CD4-positive, alpha-beta memory T cell (primary cell): Measurements from ENCODE around the gene ANKRD36. TPM values are rescaled to one million over a fixed set of nuclear protein-coding genes. Genes with fewer than 3 reads are reported as not detected.
"Not testable (repeated sequence)": the region's sequence is repeated elsewhere in the genome, so short reads cannot be mapped to it uniquely, and the experiment has no call there.

ENCODE experiments used
- CTCF ChIA-PET: fragments of 350-600 bp; sonication (Branson Sonifier 250); formaldehyde crosslinking; loops from one replicate; lab custom pipeline; 2021; ENCODE audit warnings: inconsistent platforms; ENCODE audit not compliant: partially characterized antibody; lab: Charles Lee
- POLR2A ChIA-PET: fragments of 350-600 bp; sonication (Branson Sonifier 250); formaldehyde crosslinking; loops from one replicate; lab custom pipeline; 2021; ENCODE audit not compliant: partially characterized antibody; lab: Charles Lee
- DNase-seq, 5 donors: peaks; one replicate each; pipeline versions ENCODE4 v3.0.0 to v3.0.0-alpha.2; 2020 to 2022; ENCODE audit warnings: mixed read lengths in 1 of 5
- H3K27ac ChIP-seq: one replicate; pipeline ENCODE4 v1.7.0; 2013; ENCODE audit warnings: low read depth, low read length
- H3K27me3 ChIP-seq: 2 replicates; pipeline ENCODE4 v1.7.0; 2013; ENCODE audit warnings: mild to moderate bottlenecking, low read length, moderate library complexity; ENCODE audit not compliant: insufficient read depth
- H3K36me3 ChIP-seq: 2 replicates; pipeline ENCODE4 v1.7.0; 2013; ENCODE audit warnings: mild to moderate bottlenecking, low read length, moderate library complexity; ENCODE audit not compliant: insufficient read depth
- H3K4me1 ChIP-seq: 2 replicates; pipeline ENCODE4 v1.7.0; 2013; ENCODE audit warnings: mild to moderate bottlenecking, low read length, moderate library complexity; ENCODE audit not compliant: insufficient read depth
- H3K4me3 ChIP-seq, 2 donors: one replicate each; pipeline ENCODE4 v1.7.0; 2013; ENCODE audit warnings: low read length in 2 of 2, mild to moderate bottlenecking in 1 of 2
- H3K9me3 ChIP-seq, 2 donors: one replicate each; pipeline ENCODE4 v1.7.0; 2013; ENCODE audit warnings: low read length in 2 of 2, control low read depth in 1 of 2; ENCODE audit not compliant: control insufficient read depth in 1 of 2
- H3K27ac Mint-ChIP-seq, 7 donors: one replicate each; pipeline ENCODE4 v1.8.0; 2020 to 2021; ENCODE audit warnings: mixed read lengths in 7 of 7, mild to moderate bottlenecking in 6 of 7, inconsistent platforms in 3 of 7, moderate library complexity in 3 of 7
- H3K27me3 Mint-ChIP-seq, 2 donors: one replicate each; pipeline ENCODE4 v1.8.0; 2020 to 2021; ENCODE audit warnings: mixed read lengths in 2 of 2
- H3K36me3 Mint-ChIP-seq, 2 donors: one replicate each; pipeline ENCODE4 v1.8.0; 2020 to 2021; ENCODE audit warnings: mixed read lengths in 2 of 2, inconsistent platforms in 1 of 2, mild to moderate bottlenecking in 1 of 2
- H3K4me1 Mint-ChIP-seq, 4 donors: one replicate each; pipeline ENCODE4 v1.8.0; 2020 to 2021; ENCODE audit warnings: mixed read lengths in 4 of 4, mild to moderate bottlenecking in 1 of 4
- H3K4me3 Mint-ChIP-seq, 8 donors: one replicate each; pipeline ENCODE4 v1.8.0; 2020 to 2021; ENCODE audit warnings: mixed read lengths in 8 of 8, mild to moderate bottlenecking in 7 of 8, moderate library complexity in 6 of 8, inconsistent platforms in 3 of 8
- H3K9me3 Mint-ChIP-seq, 8 donors: one replicate each; pipeline ENCODE4 v1.8.0; 2020 to 2021; ENCODE audit warnings: mixed read lengths in 8 of 8, mild to moderate bottlenecking in 5 of 8, inconsistent platforms in 3 of 8, moderate library complexity in 1 of 8
- intact Hi-C: fragments of 100-400 bp; cut with micrococcal nuclease; formaldehyde crosslinking; loops from one replicate; pipeline ENCODE4 v1.15.1; 2023
- polyA plus RNA-seq, 2 donors: library from polyadenylated mRNA; unstranded; fragments of 300-500 nt; fragmentation: Illumina TruSeq; gene quantifications; one replicate each; pipeline ENCODE4 v1.2.3, GENCODE V29; 2021
- total RNA-seq, 2 experiments: library from RNA; stranded (reverse); gene quantifications; one replicate each; pipeline ENCODE4 v1.2.3, GENCODE V29; 2021

Gene ANKRD36
- total and polyA plus RNA-seq, 4 experiments from 2014 or later, result 3.2 to 83.4 (median 43.9) TPM

GRCh38 chr2:97080855-97081254 is 32.1 kb upstream of the ANKRD36 start:
- H3K4me1 Mint-ChIP-seq, H3K27me3 Mint-ChIP-seq, H3K36me3 ChIP-seq, intact Hi-C loops, H3K36me3 Mint-ChIP-seq, H3K9me3 ChIP-seq, H3K4me1 ChIP-seq, H3K27ac ChIP-seq, POLR2A ChIA-PET, H3K4me3 ChIP-seq, H3K27me3 ChIP-seq, H3K4me3 Mint-ChIP-seq, CTCF ChIA-PET, H3K27ac Mint-ChIP-seq, DNase-seq, H3K9me3 Mint-ChIP-seq: not testable (repeated sequence)

- H3K4me1 Mint-ChIP-seq, H3K4me1 ChIP-seq, H3K36me3 ChIP-seq, H3K9me3 Mint-ChIP-seq, H3K36me3 Mint-ChIP-seq, H3K27ac ChIP-seq, H3K4me3 Mint-ChIP-seq, H3K27me3 Mint-ChIP-seq, H3K27ac Mint-ChIP-seq, H3K4me3 ChIP-seq, DNase-seq, intact Hi-C loops, H3K27me3 ChIP-seq, POLR2A ChIA-PET, H3K9me3 ChIP-seq, CTCF ChIA-PET: not testable (repeated sequence)
Observed at GRCh38 chr2:97082206-97082605, 30.7 kb upstream of the ANKRD36 start.

- DNase-seq, H3K9me3 ChIP-seq, intact Hi-C loops, H3K4me3 Mint-ChIP-seq, POLR2A ChIA-PET, H3K27me3 ChIP-seq, H3K4me3 ChIP-seq, H3K4me1 ChIP-seq, H3K27ac ChIP-seq, H3K4me1 Mint-ChIP-seq, H3K9me3 Mint-ChIP-seq, CTCF ChIA-PET, H3K36me3 ChIP-seq, H3K27ac Mint-ChIP-seq, H3K27me3 Mint-ChIP-seq: not testable (repeated sequence)
- peaks cover 7 to 12% of the 10 kb centered on the region in 2 donors for H3K36me3 Mint-ChIP-seq
Observed at GRCh38 chr2:97083516-97083915, 29.4 kb upstream of the ANKRD36 start.

GRCh38 chr2:97085093-97085492 is 27.9 kb upstream of the ANKRD36 start:
- H3K27me3 Mint-ChIP-seq, H3K27ac ChIP-seq, intact Hi-C loops, H3K4me3 Mint-ChIP-seq, H3K36me3 ChIP-seq, H3K27ac Mint-ChIP-seq, CTCF ChIA-PET, DNase-seq, H3K9me3 ChIP-seq, H3K9me3 Mint-ChIP-seq, H3K27me3 ChIP-seq, H3K4me1 Mint-ChIP-seq, H3K4me3 ChIP-seq, POLR2A ChIA-PET, H3K4me1 ChIP-seq: not testable (repeated sequence)
- peaks cover 8 to 15% of the 10 kb centered on the region in 2 donors for H3K36me3 Mint-ChIP-seq

GRCh38 chr2:97088706-97089105 is 24.2 kb upstream of the ANKRD36 start:
- H3K4me3 Mint-ChIP-seq, H3K4me1 Mint-ChIP-seq, DNase-seq, H3K27me3 Mint-ChIP-seq, H3K27ac Mint-ChIP-seq, CTCF ChIA-PET, POLR2A ChIA-PET, H3K27ac ChIP-seq, intact Hi-C loops, H3K9me3 ChIP-seq, H3K27me3 ChIP-seq, H3K9me3 Mint-ChIP-seq, H3K36me3 ChIP-seq, H3K4me1 ChIP-seq, H3K4me3 ChIP-seq: not testable (repeated sequence)
- H3K36me3 Mint-ChIP-seq, result peaks cover 11 to 19% of the 10 kb centered on the region in 2 donors

GRCh38 chr2:97092946-97093345 is 20.0 kb upstream of the ANKRD36 start:
- H3K4me1 ChIP-seq, result peaks cover 11% of the 10 kb centered on the region
- DNase-seq, CTCF ChIA-PET, POLR2A ChIA-PET, intact Hi-C loops, H3K27ac ChIP-seq, H3K27ac Mint-ChIP-seq, H3K27me3 ChIP-seq, H3K27me3 Mint-ChIP-seq, H3K4me3 ChIP-seq, H3K9me3 ChIP-seq, H3K36me3 ChIP-seq, H3K9me3 Mint-ChIP-seq: not testable (repeated sequence)
- Mint-ChIP-seq H3K4me3 (peak overlapping the region in 1 of 8 donors; percentile 20), H3K36me3 (peaks cover 8 to 12% of the 10 kb centered on the region in 2 donors), H3K4me1 (peaks cover 5 to 10% (median 8%) of the 10 kb centered on the region in 4 donors)

- H3K36me3 Mint-ChIP-seq, H3K27ac ChIP-seq, DNase-seq, H3K36me3 ChIP-seq, intact Hi-C loops, H3K9me3 ChIP-seq, POLR2A ChIA-PET, H3K9me3 Mint-ChIP-seq, CTCF ChIA-PET, H3K27me3 Mint-ChIP-seq, H3K27me3 ChIP-seq, H3K4me3 ChIP-seq: not testable (repeated sequence)
- Mint-ChIP-seq H3K4me1 (peaks cover 5 to 10% (median 8%) of the 10 kb centered on the region in 4 donors), H3K4me3 (peak overlapping the region in 7 of 8 donors; percentile 59 to 76 (median 64)), H3K27ac (peak overlapping the region in 4 of 7 donors; percentile 44 to 83 (median 56))
- H3K4me1 ChIP-seq, result peaks cover 11% of the 10 kb centered on the region
Observed at GRCh38 chr2:97093983-97094771, 18.8 kb upstream of the ANKRD36 start.
